Stimulated activated CD8-positive, alpha-beta memory T cell treated with anti-CD3 and anti-CD28 coated beads, Interleukin-12 subunit alpha, Interleukin-12 subunit beta, amount 100 ng/mL, for 4 hours (primary cell): ENCODE results near the gene PLEKHM1.

Source experiments
- DNase-seq: peaks from one replicate; pipeline ENCODE4 v3.0.0-alpha.2; 2020; ENCODE audit warnings: low read depth

The PLEKHM1 gene

DNA sequence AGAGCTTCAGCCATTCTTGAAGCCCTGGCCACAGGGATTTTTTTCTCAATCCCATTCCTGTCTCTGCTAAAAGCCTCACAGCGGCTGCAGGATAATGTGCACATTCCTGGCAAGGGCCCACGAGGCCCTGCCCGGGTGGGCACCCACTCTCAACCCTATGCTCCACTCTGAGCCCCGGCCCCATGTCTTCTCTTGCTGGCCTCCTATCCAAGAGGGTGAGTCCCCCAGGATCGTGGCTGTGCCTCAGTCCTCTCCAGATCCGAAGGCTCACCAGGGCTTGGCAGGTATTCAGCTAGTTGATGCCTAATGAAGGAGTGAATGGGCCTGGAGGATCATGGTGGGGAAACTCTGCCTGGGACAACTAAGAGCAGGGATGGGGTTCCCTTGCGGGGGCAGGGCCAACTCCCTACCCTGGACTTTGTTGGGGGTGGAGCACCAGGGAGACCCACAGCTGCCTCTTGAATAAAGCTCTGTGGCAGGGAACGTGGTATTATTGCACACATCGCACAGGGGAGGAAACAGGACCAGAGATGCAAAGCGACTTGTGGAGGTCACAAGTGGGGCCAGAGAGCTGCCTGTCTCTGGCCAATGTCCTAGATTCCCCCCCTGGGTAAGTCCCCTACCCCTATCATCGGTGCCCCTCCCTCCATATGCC lies 63.2 kb downstream of the PLEKHM1 start:
- DNase-seq: no peak

- no peak for DNase-seq
Observed at GRCh38 chr17:45426561-45426960, 64.0 kb downstream of the PLEKHM1 start.

- DNase-seq: no peak
Observed at GRCh38 chr17:45425984-45426413, 64.5 kb downstream of the PLEKHM1 start.

GRCh38 chr17:45425125-45425983 lies 65.2 kb downstream of the PLEKHM1 start:
- no peak for DNase-seq

DNA sequence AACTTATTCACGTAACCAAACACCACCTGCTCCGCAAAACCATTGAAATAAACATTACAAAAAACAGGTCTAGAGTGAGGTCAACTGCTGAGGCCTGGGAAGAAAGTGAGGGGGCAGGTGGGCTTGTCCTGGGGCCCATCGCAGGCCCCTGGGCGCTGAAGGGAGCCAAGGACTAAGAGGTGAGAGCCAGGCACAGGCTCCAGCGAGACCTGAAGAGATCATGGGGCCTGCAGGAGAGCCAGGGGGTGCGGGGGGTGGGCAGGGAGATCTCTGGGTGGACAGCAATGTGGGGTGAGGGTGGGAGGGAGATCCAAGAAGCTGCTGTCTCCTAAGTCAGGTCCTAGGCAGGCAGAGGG lies 65.8 kb downstream of the PLEKHM1 start:
- no peak for DNase-seq

DNA sequence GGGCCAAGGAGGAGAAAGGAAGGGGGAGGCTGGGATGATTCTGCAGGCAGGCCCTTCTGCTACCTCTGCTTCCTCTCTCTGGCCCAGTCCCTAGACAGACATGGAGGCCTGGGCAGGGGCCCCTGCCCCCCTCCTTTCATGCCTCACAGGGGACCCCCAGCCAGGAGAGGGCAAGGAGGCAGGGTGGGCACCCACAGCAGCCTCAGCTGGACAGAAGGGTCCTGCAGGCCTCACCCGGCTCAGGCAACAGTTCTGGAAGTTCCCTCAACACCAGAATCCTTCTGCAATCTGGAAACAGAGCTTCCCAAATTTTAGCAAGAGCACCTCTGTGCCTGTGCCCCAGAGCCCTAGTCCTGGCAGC lies 66.6 kb downstream of the PLEKHM1 start:
- no peak for DNase-seq

DNA sequence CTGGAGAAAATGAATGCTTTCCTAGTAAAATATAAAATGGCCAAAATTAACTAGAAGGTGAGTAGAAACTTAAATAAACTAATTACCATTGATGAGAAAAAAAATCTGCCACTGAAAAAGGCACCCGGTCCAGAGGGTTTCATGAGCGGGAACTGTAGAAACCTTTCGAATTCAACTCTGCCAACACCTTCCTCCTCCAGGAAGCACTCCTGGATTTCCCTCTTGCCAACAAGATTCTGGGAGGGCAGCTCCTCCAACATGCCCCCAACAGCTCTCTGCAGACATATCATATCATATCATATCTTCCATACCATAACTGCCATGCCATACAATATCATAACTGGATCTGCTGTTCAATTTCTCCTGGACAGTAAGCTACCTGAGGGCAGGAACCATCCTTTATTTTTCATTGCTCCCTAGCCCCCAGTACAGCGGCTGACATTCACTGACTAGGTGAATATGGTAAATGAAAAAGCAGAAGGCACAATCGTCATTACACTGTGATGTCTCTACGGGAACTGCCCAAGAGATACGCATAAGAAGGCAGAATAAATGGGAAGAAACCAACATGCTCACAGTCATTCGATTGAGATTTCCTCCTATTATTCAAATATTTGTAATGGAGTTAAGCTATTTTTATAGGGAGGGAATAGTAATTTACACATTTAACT lies 67.1 kb downstream of the PLEKHM1 start:
- no peak for DNase-seq

GRCh38 chr17:45414990-45415881 lies 75.3 kb downstream of the PLEKHM1 start:
- no peak for DNase-seq

DNA sequence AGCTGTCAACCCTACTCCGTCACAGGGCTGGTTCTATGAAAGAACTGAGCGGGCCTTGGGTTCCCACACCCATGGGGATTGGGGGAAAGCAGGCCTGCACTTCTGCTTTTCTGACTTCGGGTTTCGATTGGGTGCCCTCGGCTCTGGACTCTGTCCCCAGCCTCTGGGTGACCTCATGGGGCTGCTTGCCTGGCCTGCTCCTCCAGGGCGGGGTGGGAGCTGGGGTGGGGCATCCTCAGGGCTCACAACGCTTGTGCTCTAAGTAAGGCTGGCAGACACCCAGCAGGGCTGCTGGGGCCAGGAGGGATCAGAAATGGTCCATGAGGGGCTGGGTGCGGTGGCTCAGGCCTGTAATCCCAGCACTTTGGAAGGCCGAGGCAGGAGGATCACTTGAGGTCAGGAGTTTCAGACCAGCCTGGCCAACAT lies 77.0 kb downstream of the PLEKHM1 start:
- no peak for DNase-seq

GRCh38 chr17:45411348-45412105 lies 79.0 kb downstream of the PLEKHM1 start:
- no peak for DNase-seq

DNA sequence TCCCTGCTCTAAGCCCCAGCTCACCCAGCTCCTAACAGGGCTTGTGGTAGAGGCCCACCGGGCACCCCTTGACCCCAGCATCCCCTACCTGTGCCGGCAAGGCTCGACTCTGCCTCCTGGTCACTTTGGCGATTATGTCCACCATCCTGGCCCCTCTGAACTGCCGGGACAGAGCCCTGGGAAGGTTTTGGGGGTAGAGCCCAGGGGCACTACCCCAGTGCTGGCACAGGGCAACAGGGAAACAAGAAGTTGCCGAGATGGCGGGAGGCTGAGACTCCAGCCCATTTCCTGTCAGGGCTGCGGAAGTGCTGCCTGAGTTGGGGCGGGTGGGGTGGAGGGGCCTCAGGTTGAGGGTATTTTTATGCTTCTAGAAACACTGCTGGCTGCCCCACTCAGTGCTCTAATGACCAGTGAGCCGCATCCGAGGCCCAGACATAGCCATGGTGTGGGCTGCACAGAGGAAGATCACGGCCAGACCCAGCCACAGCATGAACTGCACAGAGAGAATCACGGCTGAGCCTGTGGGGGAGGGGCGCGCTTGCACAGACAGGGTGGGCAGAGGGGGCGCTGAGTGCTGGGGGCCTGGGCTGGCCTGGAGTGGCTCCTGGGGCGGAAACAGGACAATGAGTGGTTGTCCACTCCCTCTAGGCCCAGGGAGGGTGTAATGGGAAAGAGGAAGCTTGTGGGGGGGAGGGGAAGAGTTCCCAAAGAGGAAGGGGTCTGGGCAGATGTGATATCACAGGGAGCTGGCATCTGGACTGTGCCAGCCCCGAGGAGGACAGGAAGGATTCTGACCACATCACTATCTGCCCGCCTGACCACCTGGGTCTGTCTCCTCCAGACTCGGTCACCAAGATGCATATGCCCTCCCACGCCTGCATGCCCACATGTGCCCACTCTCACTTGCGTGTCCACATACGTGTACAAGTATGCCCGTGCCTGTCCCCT lies 80.1 kb downstream of the PLEKHM1 start:
- no peak for DNase-seq

- no peak for DNase-seq
Observed at GRCh38 chr17:45409659-45410076, 80.9 kb downstream of the PLEKHM1 start.

DNA sequence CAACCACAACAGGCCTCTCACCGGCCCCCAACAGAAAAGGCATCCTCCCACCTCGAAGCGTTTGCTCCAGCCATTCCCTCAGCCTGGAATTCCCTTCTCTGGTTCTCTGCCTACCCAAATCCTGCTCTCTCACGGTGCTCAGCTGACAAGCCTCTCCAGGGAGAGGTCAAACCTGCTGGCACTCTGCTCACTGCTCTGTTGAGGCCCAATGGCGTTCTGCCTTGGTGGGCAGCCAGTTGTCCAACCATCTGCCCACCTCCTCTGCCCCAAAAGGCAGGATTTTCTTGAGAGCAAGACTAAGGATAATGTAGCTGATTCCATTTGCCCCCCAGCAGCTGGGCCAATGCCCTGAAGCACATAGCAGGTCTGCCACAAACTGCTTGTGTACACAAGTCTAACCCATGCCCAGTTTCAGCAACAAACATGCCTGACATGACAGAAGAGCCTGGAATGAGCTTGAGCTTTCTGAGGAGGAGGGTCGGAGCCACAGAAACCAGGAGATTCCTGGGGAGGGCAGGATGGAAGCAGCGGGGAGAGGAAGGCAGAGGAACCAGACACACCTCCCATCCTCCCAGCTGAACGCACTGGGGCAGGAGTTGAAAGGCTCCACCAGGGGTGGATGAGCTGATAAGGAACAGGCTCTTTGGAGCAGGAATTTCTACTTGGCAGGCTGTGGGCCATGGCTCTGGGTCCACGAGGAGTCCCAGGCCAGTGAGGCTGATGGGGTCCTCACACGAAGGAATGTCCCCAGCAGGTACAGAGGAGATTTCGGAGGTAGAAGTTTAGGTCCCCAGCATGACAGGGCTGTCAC lies 81.7 kb downstream of the PLEKHM1 start:
- DNase-seq: no peak

DNA sequence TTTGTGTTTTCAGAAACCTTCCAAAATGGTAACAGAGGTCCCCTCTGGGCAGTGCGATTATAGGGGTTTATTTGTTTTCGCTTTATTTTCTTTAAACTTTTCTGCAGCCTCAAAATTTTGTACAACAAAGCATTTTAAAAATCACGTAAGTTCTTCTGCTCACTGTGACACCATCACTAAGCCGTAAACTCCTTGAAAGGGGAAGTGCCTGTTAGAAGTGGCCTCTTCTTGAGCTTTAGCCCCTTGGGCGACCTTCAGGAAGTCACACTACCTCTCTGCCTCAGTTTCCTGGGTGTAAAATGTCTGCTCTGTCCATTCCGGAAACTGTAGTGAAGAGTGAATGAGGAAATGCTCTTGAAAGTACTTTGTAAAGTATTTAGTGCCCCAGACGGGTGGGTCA lies 84.4 kb downstream of the PLEKHM1 start:
- DNase-seq: no peak

- DNase-seq: no peak
Observed at GRCh38 chr17:45405250-45406086, 85.1 kb downstream of the PLEKHM1 start.

DNA sequence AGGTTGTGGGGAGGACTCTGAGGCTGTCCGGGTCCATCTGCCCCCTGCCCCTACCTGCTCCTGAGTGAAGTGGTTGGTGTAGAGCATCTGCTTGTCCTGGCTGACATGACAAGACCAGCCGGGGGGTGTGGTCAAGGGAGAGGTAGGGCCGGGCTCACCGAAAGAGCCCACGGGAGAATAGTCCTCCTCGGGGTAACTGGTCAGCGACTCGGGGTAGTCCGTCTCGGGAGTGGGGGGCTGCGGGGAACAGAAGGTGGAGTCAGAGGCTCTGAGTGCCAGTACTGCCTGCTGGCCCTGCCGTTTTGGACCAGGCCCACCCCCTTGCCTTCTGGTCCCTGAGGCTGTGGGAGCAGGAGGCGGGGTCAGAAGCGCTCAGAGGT lies 85.7 kb downstream of the PLEKHM1 start:
- no peak for DNase-seq

- DNase-seq: no peak
Observed at GRCh38 chr17:45403906-45404490, 86.5 kb downstream of the PLEKHM1 start.

DNA sequence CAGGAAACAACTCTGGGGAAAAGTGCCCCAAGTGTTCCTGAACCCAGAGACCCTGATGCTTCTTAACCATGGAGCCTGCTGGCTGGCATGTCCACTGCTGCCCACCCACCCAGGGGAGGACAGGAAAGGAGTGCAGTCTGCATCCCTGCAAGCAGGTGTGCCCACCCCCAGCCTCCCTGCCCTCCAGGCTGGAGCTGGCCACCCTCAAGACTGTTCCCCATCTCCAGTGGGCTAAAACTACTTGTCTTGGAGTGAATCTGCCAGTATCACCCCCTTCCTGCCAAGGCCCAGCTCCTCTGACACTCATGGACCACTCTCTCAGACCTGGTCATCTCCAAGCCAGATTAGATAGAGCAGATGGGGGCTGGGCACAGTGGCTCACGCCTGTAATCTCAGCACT lies 87.6 kb downstream of the PLEKHM1 start:
- DNase-seq: no peak
